Ovary (tissue), 9 donors: ENCODE results near the gene TLR2. TPM values are rescaled to one million over a fixed set of nuclear protein-coding genes. Genes with fewer than 3 reads are reported as not detected.

Source experiments
- DNase-seq, 5 donors: peaks; one replicate each; pipeline ENCODE4 v3.0.0-alpha.2; 2019 to 2020
- H3K27ac ChIP-seq, 2 donors: fragments of 200-600 bp; one replicate each; pipeline versions ENCODE4 v1.5.1 to v1.8.0; 2019 to 2022
- H3K27me3 ChIP-seq: fragments of 200-600 bp; one replicate; pipeline ENCODE4 v1.8.0; 2022
- H3K36me3 ChIP-seq: fragments of 200-600 bp; sonication (generic); one replicate; pipeline ENCODE4 v1.5.1; 2019
- H3K4me1 ChIP-seq: one replicate; pipeline ENCODE4 v1.8.1; 2013; ENCODE audit warnings: mild to moderate bottlenecking, moderate library complexity; ENCODE audit not compliant: insufficient read depth
- H3K4me3 ChIP-seq: fragments of 200-600 bp; sonication (generic); one replicate; pipeline ENCODE4 v1.5.1; 2017
- H3K9me3 ChIP-seq, 2 donors: fragments of 200-600 bp in 1 of 2; sonication (generic) in 1 of 2; one replicate each; pipeline versions ENCODE4 v1.5.1 to v1.8.1; 2013 to 2019; ENCODE audit warnings: mild to moderate bottlenecking in 1 of 2, moderate library complexity in 1 of 2
- EP300 ChIP-seq: sonication (generic); formaldehyde crosslinking; IDR thresholded peaks from one replicate; pipeline ENCODE4 v1.6.1; 2017; ENCODE audit warnings: antibody characterized with exemption
- POLR2A ChIP-seq: fragments of 450-650 bp; IDR thresholded peaks from one replicate; pipeline ENCODE4 v1.6.1; 2017; ENCODE audit warnings: antibody characterized with exemption, mild to moderate bottlenecking, moderate library complexity
- WGBS, 3 donors: extraction: QIAGEN DNeasy Blood & Tissue Kit in 1 of 3; methylation state at CpG; one replicate each; pipeline versions ENCODE4 v1.1.5 to v1.1.7; 2013 to 2017; 5-methylcytosine and 5-hydroxymethylcytosine counted together
- intact Hi-C, 4 donors: fragments of 100-400 bp; cut with DNase I; formaldehyde crosslinking; loops; one replicate each; pipeline versions ENCODE4 v1.11.0 to v1.15.1; 2022 to 2023
- polyA plus RNA-seq, 2 donors: library from polyadenylated mRNA; stranded (reverse); fragments of 200-250 nt in 1 of 2; fragments of 350-450 nt in 1 of 2; fragmentation: Illumina TruSeq in 1 of 2; extraction: RNeasy Lipid Tissue Mini Kit (QIAGEN cat#74804) in 1 of 2; gene quantifications; one replicate each; pipeline ENCODE4 v1.2.3, GENCODE V29; 2013 to 2014
- total RNA-seq, 7 donors: library from RNA; depleted of rRNA in 2 of 7; stranded (reverse); fragments of >200 nt in 2 of 7; fragmentation: NEBNext Ultra II Directional in 3 of 7; extraction: Animal tissue kit (Norgen Biotek cat#: 25700) in 3 of 7; gene quantifications; one replicate each; pipeline versions ENCODE4 v1.1.0 to v1.2.4, GENCODE V29; 2016 to 2023
- TF ChIP-seq, protein P1 (sequence below), 3 donors: fragments of 450-650 bp in 2 of 3; fragments of 200-600 bp in 1 of 3; IDR thresholded peaks; one replicate each; pipeline versions ENCODE4 v1.5.1 to v1.8.0; 2016 to 2022; ENCODE audit warnings: antibody characterized with exemption in 3 of 3, mild to moderate bottlenecking in 1 of 3
- donor health status: DM: no; HTN: no; CAD: no; lungs with moderate emphysema.
- donor health status: DM: no; HTN: no; CAD: no.
- donor health status: Bipolar disorder and iron deficiency.
- donor health status: DM: yes; HTN: yes; CAD: no.
- donor health status: DM: no; HTN: no; CAD: no.
- donor health status: DM: yes; HTN: yes; CAD: no.

The TLR2 gene
- total and polyA plus RNA-seq, 9 donors, result 2.0 to 17.9 (median 9.3) TPM

DNA sequence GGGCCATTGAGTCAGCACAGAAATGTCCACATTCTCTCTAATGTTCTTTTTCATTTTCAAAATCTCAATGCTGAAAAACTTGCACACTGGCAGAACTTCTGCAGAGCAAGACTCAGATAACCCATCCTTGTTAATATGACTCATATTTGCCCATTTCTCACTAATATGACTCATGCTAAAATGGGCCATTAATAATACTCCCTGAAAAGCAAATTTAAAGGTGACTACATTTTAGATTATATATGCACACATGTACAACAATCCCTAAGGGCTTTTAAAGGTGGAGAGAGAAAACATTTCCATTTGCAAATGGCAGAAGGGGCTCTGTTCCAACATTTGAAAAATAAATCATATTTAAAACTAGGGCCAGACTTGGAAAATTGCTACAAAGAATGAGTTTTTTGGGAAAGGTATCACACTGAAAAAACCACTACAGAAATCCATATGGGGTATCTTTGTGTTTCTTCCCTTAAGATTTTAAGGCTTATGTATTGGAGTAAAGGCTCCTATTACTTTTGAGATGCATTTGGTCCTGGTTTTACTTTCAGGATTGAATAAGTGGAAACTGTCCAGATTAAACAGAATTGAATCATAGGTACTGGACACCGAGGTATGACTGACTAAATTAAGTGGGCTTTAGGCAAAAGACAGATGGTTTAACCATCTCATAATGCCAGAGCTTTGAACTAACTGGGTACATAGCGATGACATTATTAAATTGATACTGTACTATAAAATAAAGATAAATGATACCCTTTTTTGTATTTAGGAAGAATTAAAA is 30.0 kb downstream of the TLR2 start:
- Histone ChIP-seq H3K36me3 (no peaks in the 10 kb centered on the region), H3K27ac (no peak overlapping the region), H3K27me3 (no peaks in the 10 kb centered on the region), H3K9me3 (no peaks in the 10 kb centered on the region), H3K4me3 (no peak overlapping the region), H3K4me1 (no peaks in the 10 kb centered on the region)
- no peak for TF ChIP-seq EP300
- TF ChIP-seq POLR2A, result no peak
- TF ChIP-seq, protein P1, sequence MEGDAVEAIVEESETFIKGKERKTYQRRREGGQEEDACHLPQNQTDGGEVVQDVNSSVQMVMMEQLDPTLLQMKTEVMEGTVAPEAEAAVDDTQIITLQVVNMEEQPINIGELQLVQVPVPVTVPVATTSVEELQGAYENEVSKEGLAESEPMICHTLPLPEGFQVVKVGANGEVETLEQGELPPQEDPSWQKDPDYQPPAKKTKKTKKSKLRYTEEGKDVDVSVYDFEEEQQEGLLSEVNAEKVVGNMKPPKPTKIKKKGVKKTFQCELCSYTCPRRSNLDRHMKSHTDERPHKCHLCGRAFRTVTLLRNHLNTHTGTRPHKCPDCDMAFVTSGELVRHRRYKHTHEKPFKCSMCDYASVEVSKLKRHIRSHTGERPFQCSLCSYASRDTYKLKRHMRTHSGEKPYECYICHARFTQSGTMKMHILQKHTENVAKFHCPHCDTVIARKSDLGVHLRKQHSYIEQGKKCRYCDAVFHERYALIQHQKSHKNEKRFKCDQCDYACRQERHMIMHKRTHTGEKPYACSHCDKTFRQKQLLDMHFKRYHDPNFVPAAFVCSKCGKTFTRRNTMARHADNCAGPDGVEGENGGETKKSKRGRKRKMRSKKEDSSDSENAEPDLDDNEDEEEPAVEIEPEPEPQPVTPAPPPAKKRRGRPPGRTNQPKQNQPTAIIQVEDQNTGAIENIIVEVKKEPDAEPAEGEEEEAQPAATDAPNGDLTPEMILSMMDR (IDR thresholded peaks at IDR 0.05), result no peak
- intact Hi-C loops, result no loop called here
- WGBS, 3 donors, result 82 to 85% (median 82%) methylated on average over 2 of the region's 2 CpGs
- no peak for DNase-seq

DNA sequence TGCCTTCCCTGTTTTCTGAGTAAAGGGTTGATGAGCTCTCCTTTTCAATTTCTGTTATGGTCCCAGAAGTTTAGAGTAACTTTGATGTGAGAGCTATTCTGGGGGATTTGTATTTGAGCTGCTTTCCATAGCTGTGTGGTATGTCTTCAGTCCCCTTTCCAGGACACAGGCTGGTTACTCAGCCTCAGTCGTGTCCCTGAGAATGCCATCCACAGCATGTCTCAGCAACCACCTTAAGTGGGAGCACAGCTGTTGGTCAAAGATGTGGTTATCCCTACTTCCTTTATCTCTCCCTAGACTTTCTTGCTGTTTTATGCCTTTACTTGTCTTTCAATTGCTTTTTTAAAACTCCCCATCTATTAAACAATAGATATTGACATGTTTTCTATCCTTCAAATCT is 38.0 kb downstream of the TLR2 start:
- Histone ChIP-seq H3K4me3 (no peak overlapping the region), H3K36me3 (no peaks in the 10 kb centered on the region), H3K27ac (no peak overlapping the region), H3K4me1 (no peaks in the 10 kb centered on the region), H3K27me3 (no peaks in the 10 kb centered on the region), H3K9me3 (no peaks in the 10 kb centered on the region)
- TF ChIP-seq POLR2A (no peak), EP300 (no peak)
- TF ChIP-seq, protein P1 (IDR thresholded peaks at IDR 0.05), result no peak
- DNase-seq, result no peak
- WGBS, 3 donors, result 73 to 92% (median 88%) methylated on average over 1 of the region's 1 CpG
- intact Hi-C loops, result no loop called here

DNA sequence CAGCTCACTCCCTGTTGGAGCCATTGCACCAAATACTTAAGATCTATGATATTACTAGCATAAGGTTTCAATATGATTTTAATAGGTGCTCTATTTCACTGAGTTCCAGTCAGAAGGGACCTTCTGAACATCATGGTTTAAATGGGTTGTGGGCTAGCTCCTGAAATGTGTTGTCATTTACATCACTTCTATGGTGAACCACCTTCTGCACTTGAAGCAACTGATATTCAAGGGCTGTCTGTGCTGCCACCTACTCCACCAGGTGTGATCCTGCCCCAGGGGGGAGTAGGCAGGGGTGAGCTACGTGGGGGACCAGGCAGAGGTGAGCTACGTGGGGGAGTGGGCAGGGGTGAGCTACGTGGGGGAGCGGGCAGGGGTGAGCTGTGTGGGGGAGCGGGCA is 40.5 kb downstream of the TLR2 start:
- Histone ChIP-seq H3K27me3 (no peaks in the 10 kb centered on the region), H3K9me3 (no peaks in the 10 kb centered on the region), H3K27ac (no peak overlapping the region), H3K4me1 (no peaks in the 10 kb centered on the region), H3K4me3 (no peak overlapping the region), H3K36me3 (no peaks in the 10 kb centered on the region)
- no peak for DNase-seq
- 60 to 69% (median 67%) methylated on average over 5 of the region's 5 CpGs for WGBS, 3 donors
- TF ChIP-seq, protein P1 (IDR thresholded peaks at IDR 0.05), result no peak
- TF ChIP-seq EP300, result no peak
- no peak for TF ChIP-seq POLR2A
- intact Hi-C loops, result no loop called here

GRCh38 chr4:153725136-153725830 is 41.2 kb downstream of the TLR2 start:
- no peak overlapping the region for H3K4me3 ChIP-seq
- no peaks in the 10 kb centered on the region for H3K9me3 ChIP-seq
- no peak overlapping the region for H3K27ac ChIP-seq
- no peaks in the 10 kb centered on the region for H3K36me3 ChIP-seq
- H3K27me3 ChIP-seq, result no peaks in the 10 kb centered on the region
- no peak for DNase-seq
- WGBS, 3 donors, result 83 to 93% (median 90%) methylated on average over 5 of the region's 5 CpGs
- intact Hi-C loops, result no loop called here
- H3K4me1 ChIP-seq, result no peaks in the 10 kb centered on the region
- no peak for TF ChIP-seq EP300
- no peak for TF ChIP-seq POLR2A
- TF ChIP-seq, protein P1 (IDR thresholded peaks at IDR 0.05), result no peak
